B cell (primary cell): ENCODE measurements around the gene UBAC1. TPM values are rescaled to one million over a fixed set of nuclear protein-coding genes. Genes with fewer than 3 reads are reported as not detected.

Source experiments
- ATAC-seq: fragments of 200-7000 bp; cut with Tn5 transposase; one replicate; pipeline ENCODE4 v1.10.0; 2021; ENCODE audit warnings: low read depth, mild to moderate bottlenecking, moderate number of reproducible peaks, moderate library complexity
- CTCF ChIA-PET: fragments of 350-600 bp; sonication (Branson Sonifier 250); formaldehyde crosslinking; loops from one replicate; lab custom pipeline; 2021; ENCODE audit warnings: antibody characterized with exemption, inconsistent platforms; lab: Charles Lee
- POLR2A ChIA-PET: fragments of 350-600 bp; sonication (Branson Sonifier 250); formaldehyde crosslinking; loops from one replicate; lab custom pipeline; 2021; ENCODE audit warnings: antibody characterized with exemption; lab: Charles Lee
- DNase-seq: peaks from one replicate; pipeline ENCODE4 v3.0.0; 2013
- H2AFZ ChIP-seq: 2 replicates; pipeline ENCODE4 v1.6.1; 2012; ENCODE audit warnings: mild to moderate bottlenecking, low read depth, low read length; ENCODE audit not compliant: insufficient read depth, poor library complexity, severe bottlenecking
- H3K27ac ChIP-seq, 2 donors: 1 replicate in 1 of 2; 2 replicates in 1 of 2; pipeline ENCODE4 v1.5.1; 2012 to 2013; ENCODE audit warnings: low read length in 2 of 2, mild to moderate bottlenecking in 2 of 2, moderate library complexity in 1 of 2
- H3K27me3 ChIP-seq, 4 experiments: fragments of 200-600 bp in 1 of 4; sonication (generic) in 1 of 4; replicated peaks in 1 of 4; 1 replicate in 2 of 4; 2 replicates in 2 of 4; pipeline versions ENCODE4 v1.6.1 to v1.7.0; 2013 to 2016; ENCODE audit warnings: low read length in 3 of 4, mild to moderate bottlenecking in 2 of 4, mixed read lengths in 1 of 4, moderate library complexity in 1 of 4; ENCODE audit not compliant: insufficient read depth in 4 of 4, control insufficient read depth in 3 of 4; ENCODE audit errors: control extremely low read depth in 1 of 4
- H3K36me3 ChIP-seq, 2 experiments: replicated peaks in 1 of 2; 1 replicate in 1 of 2; 2 replicates in 1 of 2; pipeline versions ENCODE4 v1.6.1 to v1.7.1; 2013; ENCODE audit warnings: low read length in 1 of 2; ENCODE audit not compliant: insufficient read depth in 2 of 2, control insufficient read depth in 1 of 2; ENCODE audit errors: control extremely low read depth in 1 of 2, extremely low read depth in 1 of 2
- H3K4me1 ChIP-seq, 2 donors: fragments of 200-600 bp in 1 of 2; sonication (generic) in 1 of 2; 1 replicate in 1 of 2; 2 replicates in 1 of 2; pipeline versions ENCODE4 v1.5.1 to v1.6.1; 2013 to 2017; ENCODE audit warnings: low read length in 2 of 2; ENCODE audit not compliant: control insufficient read depth in 2 of 2, insufficient read depth in 2 of 2
- H3K4me2 ChIP-seq: replicated peaks from 2 replicates; pipeline ENCODE3; 2012; ENCODE audit warnings: mild to moderate bottlenecking, low read depth, low read length; ENCODE audit not compliant: poor library complexity, severe bottlenecking
- H3K4me3 ChIP-seq, 5 experiments: fragments of 200-600 bp in 1 of 5; sonication (generic) in 1 of 5; 1 replicate in 3 of 5; 2 replicates in 2 of 5; pipeline versions ENCODE4 v1.5.1 to v1.7.0; 2011 to 2016; ENCODE audit warnings: low read length in 4 of 5, mild to moderate bottlenecking in 4 of 5, low read depth in 2 of 5, control low read depth in 1 of 5, moderate library complexity in 1 of 5; ENCODE audit not compliant: insufficient read depth in 1 of 5; ENCODE audit errors: control extremely low read depth in 1 of 5, extremely low read depth in 1 of 5
- H3K79me2 ChIP-seq: fragments of 200-600 bp; sonication (generic); one replicate; pipeline ENCODE4 v1.6.0; 2016; ENCODE audit warnings: low read length; ENCODE audit not compliant: control insufficient read depth, insufficient read depth
- H3K9ac ChIP-seq: fragments of 200-600 bp; sonication (generic); 2 replicates; pipeline ENCODE4 v1.6.1; 2017; ENCODE audit warnings: mild to moderate bottlenecking, low read length, moderate library complexity
- H3K9me3 ChIP-seq, 3 donors: one replicate each; pipeline versions ENCODE4 v1.6.1 to v1.7.1; 2013; ENCODE audit warnings: low read length in 2 of 3; ENCODE audit not compliant: control insufficient read depth in 2 of 3, insufficient read depth in 1 of 3; ENCODE audit errors: control extremely low read depth in 1 of 3
- H4K20me1 ChIP-seq: 2 replicates; pipeline ENCODE4 v1.6.0; 2012; ENCODE audit warnings: mild to moderate bottlenecking, low read length; ENCODE audit not compliant: insufficient read depth, control insufficient read depth, poor library complexity, severe bottlenecking
- H3K27ac Mint-ChIP-seq: one replicate; pipeline ENCODE4 v1.8.0; 2021; ENCODE audit warnings: mixed read lengths
- H3K27me3 Mint-ChIP-seq: one replicate; pipeline ENCODE4 v1.8.0; 2021; ENCODE audit warnings: mixed read lengths
- H3K4me1 Mint-ChIP-seq: one replicate; pipeline ENCODE4 v1.8.0; 2021; ENCODE audit warnings: mixed read lengths
- H3K4me3 Mint-ChIP-seq: one replicate; pipeline ENCODE4 v1.8.0; 2021; ENCODE audit warnings: mixed read lengths
- H3K9me3 Mint-ChIP-seq: one replicate; pipeline ENCODE4 v1.8.0; 2022; ENCODE audit warnings: mixed read lengths; ENCODE audit not compliant: insufficient read depth
- EZH2 ChIP-seq: IDR thresholded peaks from 2 replicates; pipeline ENCODE4 v1.6.1; 2012; ENCODE audit warnings: borderline replicate concordance, low read depth, mild to moderate bottlenecking, moderate library complexity, low read length; ENCODE audit not compliant: insufficient read depth, poor library complexity, severe bottlenecking
- WGBS: methylation state at CpG from one replicate; pipeline ENCODE4 v1.1.5; 2013; ENCODE audit warnings: missing lambda C conversion rate; ENCODE audit not compliant: insufficient coverage; 5-methylcytosine and 5-hydroxymethylcytosine counted together
- intact Hi-C: fragments of 100-400 bp; cut with micrococcal nuclease; formaldehyde crosslinking; loops from one replicate; pipeline ENCODE4 v1.10.0; 2022
- polyA plus RNA-seq: library from polyadenylated mRNA; depleted of rRNA; stranded (reverse); fragments of >200 nt; gene quantifications from 2 replicates; pipeline ENCODE4 v1.2.3, GENCODE V29; 2012
- total RNA-seq, 2 donors: library from RNA; stranded (reverse); fragments of 120-200 nt in 1 of 2; gene quantifications; 1 replicate in 1 of 2; 2 replicates in 1 of 2; pipeline versions ENCODE4 v1.2.3 to v1.2.4, GENCODE V29; 2013 to 2022
- TF ChIP-seq, protein P1 (sequence below): fragments of 200-600 bp; IDR thresholded peaks from one replicate; pipeline ENCODE4 v1.8.0; 2022; ENCODE audit warnings: antibody characterized with exemption, mild to moderate bottlenecking

UBAC1 gene
- total and polyA plus RNA-seq, 2 donors (not counting 1 experiment from before 2014, with no cell fraction given): 30.8 to 31.1 TPM

DNA sequence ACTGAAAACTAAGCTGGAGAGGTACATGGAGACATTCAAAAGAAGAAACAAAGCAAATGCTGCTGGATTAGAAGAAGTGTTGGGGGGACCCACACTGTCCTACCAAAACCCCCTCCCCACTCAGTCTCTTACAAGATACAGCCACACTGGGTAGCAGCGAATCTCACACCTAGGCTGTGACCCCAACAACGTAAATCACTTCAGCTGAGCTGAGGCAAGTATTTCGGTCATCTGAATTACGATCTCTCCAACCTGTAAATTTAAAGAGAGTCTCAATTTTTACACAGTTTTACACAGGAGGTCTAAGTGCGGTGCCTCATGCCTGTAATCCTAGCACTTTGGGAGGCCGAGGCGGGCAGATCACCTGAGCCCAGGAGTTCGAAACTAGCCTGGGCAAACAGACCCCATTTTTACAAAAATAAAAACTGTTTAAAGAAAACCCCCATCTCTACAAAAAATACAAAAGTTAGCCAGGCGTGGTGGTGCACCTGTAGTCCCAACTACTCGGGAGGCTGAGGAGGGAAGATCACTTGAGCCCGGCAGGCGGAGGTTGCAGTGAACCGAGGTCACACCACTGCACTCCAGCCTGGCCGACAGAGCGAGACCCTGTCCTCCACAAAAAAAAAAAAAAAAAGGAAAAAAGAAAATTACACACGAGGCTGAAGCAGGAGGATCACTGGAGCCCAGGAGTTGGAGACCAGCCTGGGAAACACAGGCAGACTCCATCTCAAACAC lies 57.2 kb downstream of the UBAC1 start:
- H3K36me3 ChIP-seq: no peaks in the 10 kb centered on the region
- peaks cover 0 to 4% (median 0%) of the 10 kb centered on the region in 3 donors for H3K9me3 ChIP-seq
- DNase-seq: no peak
- no peak overlapping the region for H3K9ac ChIP-seq
- peaks cover 15 to 18% of the 10 kb centered on the region in 2 donors for H3K4me1 ChIP-seq
- 98% methylated on average over 5 of the region's 16 CpGs for WGBS
- no peak overlapping the region for H3K27ac Mint-ChIP-seq
- H2AFZ ChIP-seq: no peak overlapping the region
- POLR2A ChIA-PET: no interaction called here
- peaks cover 86% of the 10 kb centered on the region for H3K79me2 ChIP-seq
- H3K4me1 Mint-ChIP-seq: peaks cover 40% of the 10 kb centered on the region
- no peak overlapping the region for H3K4me2 ChIP-seq
- ATAC-seq: no peak
- H3K27me3 ChIP-seq: no peaks in the 10 kb centered on the region
- H3K27me3 Mint-ChIP-seq: no peaks in the 10 kb centered on the region
- TF ChIP-seq, protein P1, sequence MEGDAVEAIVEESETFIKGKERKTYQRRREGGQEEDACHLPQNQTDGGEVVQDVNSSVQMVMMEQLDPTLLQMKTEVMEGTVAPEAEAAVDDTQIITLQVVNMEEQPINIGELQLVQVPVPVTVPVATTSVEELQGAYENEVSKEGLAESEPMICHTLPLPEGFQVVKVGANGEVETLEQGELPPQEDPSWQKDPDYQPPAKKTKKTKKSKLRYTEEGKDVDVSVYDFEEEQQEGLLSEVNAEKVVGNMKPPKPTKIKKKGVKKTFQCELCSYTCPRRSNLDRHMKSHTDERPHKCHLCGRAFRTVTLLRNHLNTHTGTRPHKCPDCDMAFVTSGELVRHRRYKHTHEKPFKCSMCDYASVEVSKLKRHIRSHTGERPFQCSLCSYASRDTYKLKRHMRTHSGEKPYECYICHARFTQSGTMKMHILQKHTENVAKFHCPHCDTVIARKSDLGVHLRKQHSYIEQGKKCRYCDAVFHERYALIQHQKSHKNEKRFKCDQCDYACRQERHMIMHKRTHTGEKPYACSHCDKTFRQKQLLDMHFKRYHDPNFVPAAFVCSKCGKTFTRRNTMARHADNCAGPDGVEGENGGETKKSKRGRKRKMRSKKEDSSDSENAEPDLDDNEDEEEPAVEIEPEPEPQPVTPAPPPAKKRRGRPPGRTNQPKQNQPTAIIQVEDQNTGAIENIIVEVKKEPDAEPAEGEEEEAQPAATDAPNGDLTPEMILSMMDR: no peak
- no peak for TF ChIP-seq EZH2
- no peak overlapping the region for H3K27ac ChIP-seq
- H3K4me3 ChIP-seq: no peak overlapping the region
- no peak overlapping the region for H3K4me3 Mint-ChIP-seq
- peaks cover 41% of the 10 kb centered on the region for H4K20me1 ChIP-seq
- no peaks in the 10 kb centered on the region for H3K9me3 Mint-ChIP-seq
- intact Hi-C loops: no loop called here
- CTCF ChIA-PET: no interaction called here

DNA sequence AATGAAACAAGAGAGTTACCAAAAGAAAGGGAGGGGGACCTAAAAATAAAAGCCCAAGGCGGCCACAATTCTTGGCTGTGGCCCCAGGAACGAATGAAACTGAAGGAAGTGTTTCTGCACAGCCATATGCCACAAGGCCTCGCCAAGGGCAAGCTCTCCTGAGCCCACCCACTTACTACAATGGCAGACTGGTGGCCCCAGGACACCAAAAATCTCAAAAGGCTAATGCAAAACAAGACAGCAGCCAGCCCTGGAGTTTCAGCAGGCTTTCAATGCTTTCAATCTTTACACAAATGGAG lies 57.9 kb downstream of the UBAC1 start:
- Histone ChIP-seq H3K4me3 (no peak overlapping the region), H3K27me3 (no peaks in the 10 kb centered on the region), H3K79me2 (peaks cover 80% of the 10 kb centered on the region), H3K27ac (no peak overlapping the region), H4K20me1 (peaks cover 34% of the 10 kb centered on the region), H3K9ac (no peak overlapping the region), H3K4me2 (no peak overlapping the region), H3K4me1 (peaks cover 9 to 12% of the 10 kb centered on the region in 2 donors), H3K9me3 (peaks cover 0 to 4% (median 0%) of the 10 kb centered on the region in 3 donors), H3K36me3 (no peaks in the 10 kb centered on the region), H2AFZ (no peak overlapping the region)
- Mint-ChIP-seq H3K27ac (no peak overlapping the region), H3K4me3 (no peak overlapping the region), H3K9me3 (no peaks in the 10 kb centered on the region), H3K4me1 (peaks cover 36% of the 10 kb centered on the region), H3K27me3 (no peaks in the 10 kb centered on the region)
- TF ChIP-seq EZH2: no peak
- TF ChIP-seq, protein P1: no peak
- no peak for ATAC-seq
- WGBS: 63% methylated on average over 3 of the region's 3 CpGs
- CTCF ChIA-PET: no interaction called here
- intact Hi-C loops: no loop called here
- POLR2A ChIA-PET: no interaction called here
- DNase-seq: no peak
